Upper lobe of left lung (tissue), 6 donors: ENCODE data around the gene CCNF. TPM values are rescaled to one million over a fixed set of nuclear protein-coding genes. Genes with fewer than 3 reads are reported as not detected.

Source experiments
- ATAC-seq, 2 donors: fragments of 200-7000 bp; cut with Tn5 transposase; one replicate each; pipeline ENCODE4 v1.9.1; 2022; ENCODE audit warnings: mild to moderate bottlenecking in 2 of 2, moderate library complexity in 2 of 2; ENCODE audit not compliant: low FRiP score in 2 of 2
- DNase-seq, 2 donors: peaks; one replicate each; pipeline ENCODE4 v3.0.0-alpha.2; 2019 to 2020
- H3K27ac ChIP-seq, 4 donors: fragments of 200-600 bp; sonication (generic); one replicate each; pipeline ENCODE4 v1.5.1; 2016 to 2019
- H3K27me3 ChIP-seq, 4 donors: fragments of 200-600 bp; sonication (generic); one replicate each; pipeline ENCODE4 v1.5.1; 2017 to 2019
- H3K36me3 ChIP-seq, 4 donors: fragments of 200-600 bp; sonication (generic); one replicate each; pipeline ENCODE4 v1.5.1; 2016 to 2019
- H3K4me1 ChIP-seq, 4 donors: fragments of 200-600 bp; sonication (generic); one replicate each; pipeline ENCODE4 v1.5.1; 2018 to 2019
- H3K4me3 ChIP-seq, 4 donors: fragments of 200-600 bp; sonication (generic); one replicate each; pipeline ENCODE4 v1.5.1; 2017 to 2019; ENCODE audit warnings: mild to moderate bottlenecking in 2 of 4, moderate library complexity in 1 of 4
- H3K9me3 ChIP-seq, 4 donors: fragments of 200-600 bp; sonication (generic); one replicate each; pipeline ENCODE4 v1.5.1; 2018 to 2019
- EP300 ChIP-seq, 4 donors: sonication (generic); formaldehyde crosslinking; IDR thresholded peaks; one replicate each; pipeline ENCODE4 v1.5.1; 2017; ENCODE audit warnings: antibody characterized with exemption in 4 of 4, control low read depth in 2 of 4
- POLR2A ChIP-seq, 4 donors: fragments of 450-650 bp; IDR thresholded peaks; one replicate each; pipeline ENCODE4 v1.5.1; 2016 to 2017; ENCODE audit warnings: antibody characterized with exemption in 4 of 4, mild to moderate bottlenecking in 2 of 4
- POLR2AphosphoS5 ChIP-seq, 2 donors: sonication (generic); formaldehyde crosslinking; IDR thresholded peaks; one replicate each; pipeline ENCODE4 v1.5.1; 2017; ENCODE audit warnings: antibody characterized with exemption in 2 of 2
- WGBS, 2 donors: methylation state at CpG; one replicate each; pipeline ENCODE4 v1.1.5; 2017 to 2018; 5-methylcytosine and 5-hydroxymethylcytosine counted together
- total RNA-seq, 6 donors: library from RNA; depleted of rRNA in 4 of 6; stranded (reverse); fragments of >200 nt in 4 of 6; gene quantifications; one replicate each; pipeline versions ENCODE4 v1.1.0 to v1.2.1, GENCODE V29; 2016 to 2021
- TF ChIP-seq, protein P1 (sequence below), 6 experiments: fragments of 450-650 bp in 4 of 6; fragments of 200-600 bp in 2 of 6; sonication (generic) in 2 of 6; IDR thresholded peaks; one replicate each; pipeline ENCODE4 v1.5.1; 2016 to 2019; ENCODE audit warnings: antibody characterized with exemption in 6 of 6
- donor health status: DM: no; HTN: no; CAD: no; lungs with moderate emphysema.
- donor health status: DM: no; HTN: yes; CAD: no; lungs with severe emphysema.

Gene CCNF
- total RNA-seq, 6 donors from 2014 or later: 2.7 to 5.2 (median 3.9) TPM

DNA sequence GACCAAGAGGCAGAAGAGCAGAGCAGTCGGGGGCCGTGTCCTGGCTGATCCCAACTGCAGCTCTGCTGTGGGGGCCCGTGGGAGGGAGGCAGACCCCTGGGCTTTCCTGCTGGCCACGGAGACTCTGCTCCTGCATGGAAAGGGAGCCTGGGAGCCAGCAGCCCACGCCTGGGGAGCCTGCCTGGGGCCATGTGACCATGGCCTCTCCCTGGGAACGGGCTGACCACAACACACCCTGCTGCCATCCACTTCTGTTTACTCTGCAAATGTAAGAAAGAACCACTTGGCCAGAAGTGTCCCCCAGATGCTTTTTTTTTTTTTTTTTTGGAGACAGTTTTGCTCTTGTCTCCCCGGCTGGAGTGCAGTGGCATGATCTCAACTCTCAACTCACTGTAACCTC, 28.7 kb downstream of the CCNF start:
- 76 to 88% methylated on average over 7 of the region's 7 CpGs for WGBS, 2 donors

DNA sequence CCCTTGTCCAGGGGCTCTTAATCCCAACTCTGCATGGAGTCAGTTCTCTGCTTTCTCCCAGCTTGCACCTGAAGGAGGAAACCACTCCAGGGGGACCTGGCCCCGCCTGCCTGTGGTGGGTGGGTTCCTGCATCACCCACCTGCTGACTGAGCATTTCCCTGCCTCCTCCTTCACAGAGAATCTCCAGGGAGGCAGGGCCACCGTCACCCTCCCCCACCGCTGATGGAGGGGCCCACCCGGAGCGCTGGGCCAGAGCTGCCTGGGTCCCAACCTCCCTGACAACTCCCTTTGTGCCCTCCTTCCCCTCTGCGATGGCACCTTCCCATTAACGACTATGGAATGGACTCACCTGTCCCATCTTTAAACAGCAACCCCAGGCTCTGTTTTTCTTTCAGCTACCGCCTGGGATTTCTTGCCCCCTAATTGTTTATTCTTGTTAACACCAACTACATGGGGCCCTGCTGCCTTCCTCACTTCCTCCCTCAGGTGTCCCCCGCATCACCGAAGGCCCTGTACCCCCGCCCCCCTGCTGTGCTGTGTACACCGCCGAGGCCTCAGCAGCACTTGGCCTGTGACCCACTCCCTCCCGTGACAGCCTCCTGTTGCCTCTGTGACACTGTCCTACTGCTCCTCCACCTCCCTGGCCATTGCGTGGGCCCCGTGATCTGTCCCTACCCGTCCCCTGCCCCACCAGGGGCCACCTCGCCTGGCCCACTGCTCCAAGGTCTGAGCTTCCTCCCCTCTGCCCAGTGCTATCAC, 29.8 kb downstream of the CCNF start:
- peak in 1 of 2 donors; percentile 1 for ATAC-seq
- H3K4me1 ChIP-seq: peaks cover 9 to 27% (median 21%) of the 10 kb centered on the region in 4 donors
- peaks cover 0 to 4% (median under 1%) of the 10 kb centered on the region in 4 donors for H3K36me3 ChIP-seq
- no peak for DNase-seq
- H3K27ac ChIP-seq: peak overlapping the region in 2 of 4 donors; percentile 68 to 72
- WGBS, 2 donors: 27 to 39% methylated on average over 17 to 18 of the region's 18 CpGs
- TF ChIP-seq, protein P1, sequence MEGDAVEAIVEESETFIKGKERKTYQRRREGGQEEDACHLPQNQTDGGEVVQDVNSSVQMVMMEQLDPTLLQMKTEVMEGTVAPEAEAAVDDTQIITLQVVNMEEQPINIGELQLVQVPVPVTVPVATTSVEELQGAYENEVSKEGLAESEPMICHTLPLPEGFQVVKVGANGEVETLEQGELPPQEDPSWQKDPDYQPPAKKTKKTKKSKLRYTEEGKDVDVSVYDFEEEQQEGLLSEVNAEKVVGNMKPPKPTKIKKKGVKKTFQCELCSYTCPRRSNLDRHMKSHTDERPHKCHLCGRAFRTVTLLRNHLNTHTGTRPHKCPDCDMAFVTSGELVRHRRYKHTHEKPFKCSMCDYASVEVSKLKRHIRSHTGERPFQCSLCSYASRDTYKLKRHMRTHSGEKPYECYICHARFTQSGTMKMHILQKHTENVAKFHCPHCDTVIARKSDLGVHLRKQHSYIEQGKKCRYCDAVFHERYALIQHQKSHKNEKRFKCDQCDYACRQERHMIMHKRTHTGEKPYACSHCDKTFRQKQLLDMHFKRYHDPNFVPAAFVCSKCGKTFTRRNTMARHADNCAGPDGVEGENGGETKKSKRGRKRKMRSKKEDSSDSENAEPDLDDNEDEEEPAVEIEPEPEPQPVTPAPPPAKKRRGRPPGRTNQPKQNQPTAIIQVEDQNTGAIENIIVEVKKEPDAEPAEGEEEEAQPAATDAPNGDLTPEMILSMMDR (IDR thresholded peaks at IDR 0.05): no peak
- TF ChIP-seq POLR2A (IDR thresholded peaks at IDR 0.05): no peak
- TF ChIP-seq POLR2AphosphoS5 (IDR thresholded peaks at IDR 0.05): no peak
- TF ChIP-seq EP300 (IDR thresholded peaks at IDR 0.05): no peak
- H3K27me3 ChIP-seq: no peaks in the 10 kb centered on the region
- H3K9me3 ChIP-seq: no peaks in the 10 kb centered on the region
- peak overlapping the region; percentile 12 to 66 (median 57) for H3K4me3 ChIP-seq

More for the DNA sequence above, 28.7 kb downstream of the CCNF start:
- Histone ChIP-seq H3K4me1 (peaks cover 9 to 27% (median 21%) of the 10 kb centered on the region in 4 donors), H3K27ac (no peak overlapping the region), H3K36me3 (peaks cover 0 to 14% (median 10%) of the 10 kb centered on the region in 4 donors), H3K27me3 (no peaks in the 10 kb centered on the region), H3K4me3 (no peak overlapping the region), H3K9me3 (no peaks in the 10 kb centered on the region)
- peak in 1 of 2 donors; percentile 72 for DNase-seq
- ATAC-seq: no peak
- TF ChIP-seq POLR2A (IDR thresholded peaks at IDR 0.05) (no peak), POLR2AphosphoS5 (IDR thresholded peaks at IDR 0.05) (no peak), EP300 (IDR thresholded peaks at IDR 0.05) (no peak)
- TF ChIP-seq, protein P1 (IDR thresholded peaks at IDR 0.05): no peak

DNA sequence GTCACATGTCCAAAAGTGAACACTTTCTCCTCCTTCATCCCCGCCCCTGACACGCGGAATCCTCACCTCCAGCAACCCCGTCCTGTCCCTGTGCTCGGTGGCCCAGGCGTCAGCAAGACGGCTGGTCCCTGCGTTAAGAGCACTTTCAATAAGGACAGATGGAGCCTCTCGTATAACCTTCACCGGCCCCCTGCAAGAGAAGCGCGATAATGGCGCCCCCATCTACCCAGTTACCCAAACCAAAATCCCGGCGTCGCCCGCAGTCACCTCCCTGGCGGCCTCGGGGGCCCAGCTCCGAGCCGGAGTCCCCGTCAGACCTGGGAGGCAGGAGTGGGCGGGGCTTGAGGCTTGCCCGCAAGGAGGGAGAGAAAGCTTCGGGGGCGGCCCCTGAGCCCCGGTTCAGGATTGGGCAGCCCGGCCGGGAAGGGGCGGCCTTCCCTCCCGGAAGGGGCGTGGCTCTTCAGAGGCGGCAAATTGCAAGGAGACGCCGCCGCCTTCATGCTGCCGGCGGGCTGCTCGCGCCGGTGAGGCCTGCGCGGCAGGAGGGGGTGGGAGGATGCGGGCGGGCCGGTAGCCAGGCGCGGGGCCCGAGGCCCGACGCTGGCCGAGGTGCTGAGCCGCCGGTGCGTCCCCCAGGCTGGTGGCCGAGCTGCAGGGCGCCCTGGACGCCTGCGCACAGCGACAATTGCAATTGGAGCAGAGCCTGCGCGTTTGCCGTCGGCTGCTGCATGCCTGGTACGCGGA, 30.6 kb downstream of the CCNF start, which contains the start of gene TEDC2:
Gene TEDC2, plus strand, starts transcription at position 463 of the 744 bp plus-strand sequence. Its CDS starts 36 bp downstream, at position 499.
- peaks cover 9 to 27% (median 21%) of the 10 kb centered on the region in 4 donors for H3K4me1 ChIP-seq
- no peaks in the 10 kb centered on the region for H3K36me3 ChIP-seq
- TF ChIP-seq POLR2A (IDR thresholded peaks at IDR 0.05): peak in 1 of 4 donors; percentile 46
- TF ChIP-seq POLR2AphosphoS5 (IDR thresholded peaks at IDR 0.05): peak in 1 of 2 donors; percentile 41
- TF ChIP-seq EP300 (IDR thresholded peaks at IDR 0.05): no peak
- TF ChIP-seq, protein P1 (IDR thresholded peaks at IDR 0.05): no peak
- DNase-seq (peak; percentile 96 to 97), ATAC-seq (peak; percentile 95 to 98)
- H3K27me3 ChIP-seq: no peaks in the 10 kb centered on the region
- H3K4me3 ChIP-seq: peak within 1 kb of the TSS; percentile 12 to 66 (median 57)
- no peaks in the 10 kb centered on the region for H3K9me3 ChIP-seq
- H3K27ac ChIP-seq: peak within 1 kb of the TSS in 2 of 4 donors; percentile 68 to 72
- 0 to 2% methylated on average over 18 to 29 of the region's 66 CpGs for WGBS, 2 donors

DNA sequence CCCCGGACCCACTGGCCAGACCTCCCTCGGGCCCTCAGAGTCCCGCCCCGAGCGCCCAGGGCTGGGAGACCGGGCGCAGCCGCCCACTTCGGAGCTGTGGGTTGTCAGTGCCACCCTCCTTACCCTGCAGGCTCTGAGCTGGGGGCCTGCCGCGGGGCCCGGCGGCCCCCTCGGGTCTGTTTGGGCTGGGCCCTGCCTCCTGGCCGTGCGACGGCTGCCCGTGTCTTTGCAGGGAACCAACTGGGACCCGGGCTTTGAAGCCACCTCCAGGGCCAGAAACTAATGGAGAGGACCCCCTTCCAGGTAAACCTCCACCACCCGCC, 31.1 kb downstream of the CCNF start:
- H3K27ac ChIP-seq: peak overlapping the region in 1 of 4 donors; percentile 72
- peak overlapping the region; percentile 11 to 66 (median 57) for H3K4me3 ChIP-seq
- WGBS, 2 donors: 8 to 40% methylated on average over 2 to 11 of the region's 20 CpGs
- ATAC-seq (no peak), DNase-seq (no peak)
- peaks cover 9 to 27% (median 21%) of the 10 kb centered on the region in 4 donors for H3K4me1 ChIP-seq
- no peaks in the 10 kb centered on the region for H3K27me3 ChIP-seq
- H3K36me3 ChIP-seq: no peaks in the 10 kb centered on the region
- no peak for TF ChIP-seq POLR2AphosphoS5 (IDR thresholded peaks at IDR 0.05)
- TF ChIP-seq EP300 (IDR thresholded peaks at IDR 0.05): no peak
- TF ChIP-seq POLR2A (IDR thresholded peaks at IDR 0.05): no peak
- TF ChIP-seq, protein P1 (IDR thresholded peaks at IDR 0.05): no peak
- H3K9me3 ChIP-seq: no peaks in the 10 kb centered on the region
